Fibroblast of lung (primary cell): ENCODE data around the gene RASSF3. TPM values are rescaled to one million over a fixed set of nuclear protein-coding genes. Genes with fewer than 3 reads are reported as not detected.
A peak's percentile ranks its signal among the peaks of the same experiment; 100 is the strongest.

Experiments used
- DNase-seq, 2 donors: peaks; one replicate each; pipeline versions ENCODE4 v3.0.0 to v3.0.0-alpha.2; 2010; ENCODE audit warnings: low read depth in 2 of 2
- H2AFZ ChIP-seq: 2 replicates; pipeline ENCODE4 v1.5.1; 2012; ENCODE audit warnings: low read length, control low read depth, inconsistent platforms
- H3K27ac ChIP-seq: 2 replicates; pipeline ENCODE4 v1.5.1; 2011; ENCODE audit warnings: low read length, control low read depth; ENCODE audit not compliant: insufficient read depth
- H3K27me3 ChIP-seq: 2 replicates; pipeline ENCODE4 v1.5.1; 2011; ENCODE audit warnings: mild to moderate bottlenecking, low read length; ENCODE audit not compliant: control insufficient read depth, insufficient read depth
- H3K36me3 ChIP-seq: 2 replicates; pipeline ENCODE4 v1.5.1; 2011; ENCODE audit warnings: low read length; ENCODE audit not compliant: control insufficient read depth, insufficient read depth
- H3K4me1 ChIP-seq: 2 replicates; pipeline ENCODE4 v1.5.1; 2011; ENCODE audit warnings: low read length; ENCODE audit not compliant: control insufficient read depth, insufficient read depth; ENCODE audit errors: extremely low read depth
- H3K4me2 ChIP-seq: 2 replicates; pipeline ENCODE4 v1.5.1; 2011; ENCODE audit warnings: low read length, control low read depth; ENCODE audit not compliant: insufficient read depth; ENCODE audit errors: extremely low read depth
- H3K4me3 ChIP-seq, 4 experiments: fragments of 200-600 bp in 1 of 4; sonication (generic) in 1 of 4; replicated peaks in 1 of 4; 2 replicates each; pipeline ENCODE4 v1.5.1; 2011 to 2016; ENCODE audit warnings: low read length in 4 of 4, low read depth in 3 of 4, mild to moderate bottlenecking in 3 of 4, control low read depth in 2 of 4, inconsistent platforms in 1 of 4, mixed read lengths in 1 of 4; ENCODE audit not compliant: insufficient read depth in 1 of 4; ENCODE audit errors: control extremely low read depth in 1 of 4
- H3K79me2 ChIP-seq: 2 replicates; pipeline ENCODE4 v1.5.1; 2012; ENCODE audit warnings: mild to moderate bottlenecking, low read length, inconsistent platforms; ENCODE audit not compliant: control insufficient read depth, insufficient read depth
- H3K9ac ChIP-seq: 2 replicates; pipeline ENCODE4 v1.5.1; 2011; ENCODE audit warnings: mild to moderate bottlenecking, low read length, control low read depth; ENCODE audit not compliant: insufficient read depth
- H3K9me3 ChIP-seq: 2 replicates; pipeline ENCODE4 v1.5.1; 2012; ENCODE audit warnings: low read depth, low read length; ENCODE audit not compliant: control insufficient read depth, insufficient read depth
- H4K20me1 ChIP-seq: 2 replicates; pipeline ENCODE4 v1.5.1; 2011; ENCODE audit warnings: low read length; ENCODE audit not compliant: control insufficient read depth, insufficient read depth; ENCODE audit errors: extremely low read depth
- EZH2 ChIP-seq: IDR thresholded peaks from 2 replicates; pipeline ENCODE4 v1.5.1; 2012; ENCODE audit warnings: low read length, control low read depth, mild to moderate bottlenecking; ENCODE audit errors: missing control alignments
- polyA plus RNA-seq, 2 donors: library from polyadenylated mRNA; depleted of rRNA in 1 of 2; stranded (reverse) in 1 of 2; unstranded in 1 of 2; fragments of >200 nt; gene quantifications; 2 replicates each; pipeline ENCODE4 v1.2.1, GENCODE V29; 2011 to 2012; ENCODE audit warnings: missing spikeins in 1 of 2
- total RNA-seq: library from RNA; depleted of rRNA; stranded (reverse); fragments of >200 nt; gene quantifications from 2 replicates; pipeline ENCODE4 v1.2.1, GENCODE V29; 2014
- TF ChIP-seq, protein P1 (sequence below), 2 donors: IDR thresholded peaks in 1 of 2; conservative IDR thresholded peaks in 1 of 2; 1 replicate in 1 of 2; 2 replicates in 1 of 2; pipeline ENCODE4 v1.5.1; 2011 to 2012; ENCODE audit warnings: low read length in 2 of 2, control low read depth in 1 of 2, inconsistent platforms in 1 of 2, low read depth in 1 of 2, mild to moderate bottlenecking in 1 of 2

Gene RASSF3
- total and polyA plus RNA-seq, 2 donors (not counting 1 experiment from before 2014, with no cell fraction given) = 37.7 to 45.9 TPM

DNA sequence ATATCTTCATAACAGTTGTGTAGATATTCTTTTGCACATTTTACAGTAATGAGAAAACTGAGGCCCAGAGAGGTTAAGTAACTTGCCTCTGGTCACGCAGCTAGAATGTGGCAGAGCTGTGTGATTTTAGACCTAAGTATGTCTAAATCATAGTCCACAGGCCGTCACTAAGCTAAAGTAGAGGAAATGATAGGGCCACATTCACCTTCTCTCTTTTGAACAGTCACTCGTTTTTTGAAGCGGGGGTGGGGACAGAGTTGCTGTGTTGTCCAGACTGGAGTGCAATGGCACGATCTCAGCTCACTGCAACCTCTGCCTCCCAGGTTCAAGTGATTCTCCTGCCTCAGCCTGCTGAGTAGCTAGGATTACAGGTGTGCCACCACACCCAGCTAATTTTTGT is 68.5 kb downstream of the RASSF3 start:
- no peak for TF ChIP-seq EZH2
- TF ChIP-seq, protein P1, sequence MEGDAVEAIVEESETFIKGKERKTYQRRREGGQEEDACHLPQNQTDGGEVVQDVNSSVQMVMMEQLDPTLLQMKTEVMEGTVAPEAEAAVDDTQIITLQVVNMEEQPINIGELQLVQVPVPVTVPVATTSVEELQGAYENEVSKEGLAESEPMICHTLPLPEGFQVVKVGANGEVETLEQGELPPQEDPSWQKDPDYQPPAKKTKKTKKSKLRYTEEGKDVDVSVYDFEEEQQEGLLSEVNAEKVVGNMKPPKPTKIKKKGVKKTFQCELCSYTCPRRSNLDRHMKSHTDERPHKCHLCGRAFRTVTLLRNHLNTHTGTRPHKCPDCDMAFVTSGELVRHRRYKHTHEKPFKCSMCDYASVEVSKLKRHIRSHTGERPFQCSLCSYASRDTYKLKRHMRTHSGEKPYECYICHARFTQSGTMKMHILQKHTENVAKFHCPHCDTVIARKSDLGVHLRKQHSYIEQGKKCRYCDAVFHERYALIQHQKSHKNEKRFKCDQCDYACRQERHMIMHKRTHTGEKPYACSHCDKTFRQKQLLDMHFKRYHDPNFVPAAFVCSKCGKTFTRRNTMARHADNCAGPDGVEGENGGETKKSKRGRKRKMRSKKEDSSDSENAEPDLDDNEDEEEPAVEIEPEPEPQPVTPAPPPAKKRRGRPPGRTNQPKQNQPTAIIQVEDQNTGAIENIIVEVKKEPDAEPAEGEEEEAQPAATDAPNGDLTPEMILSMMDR (conservative IDR thresholded peaks at IDR 0.05 in 1 of 2, IDR thresholded peaks at IDR 0.05 in 1 of 2; ENCODE audit: low read depth in 1 of 2, low read length in 2 of 2) = no peak
- Histone ChIP-seq H2AFZ (no peak overlapping the region), H3K4me3 (no peak overlapping the region), H3K27me3 (no peaks in the 10 kb centered on the region), H3K79me2 (peaks cover 25% of the 10 kb centered on the region), H3K4me1 (peaks cover 7% of the 10 kb centered on the region), H3K9me3 (no peaks in the 10 kb centered on the region), H3K9ac (no peak overlapping the region), H3K27ac (no peak overlapping the region), H3K36me3 (no peaks in the 10 kb centered on the region), H4K20me1 (no peaks in the 10 kb centered on the region), H3K4me2 (no peak overlapping the region)
- DNase-seq = no peak

GRCh38 chr12:64679487-64680001 is 69.2 kb downstream of the RASSF3 start:
- Histone ChIP-seq H4K20me1 (no peaks in the 10 kb centered on the region), H3K27me3 (no peaks in the 10 kb centered on the region), H3K9me3 (no peaks in the 10 kb centered on the region), H3K4me1 (peaks cover 7% of the 10 kb centered on the region), H3K36me3 (no peaks in the 10 kb centered on the region), H3K9ac (no peak overlapping the region), H3K27ac (no peak overlapping the region), H2AFZ (no peak overlapping the region), H3K79me2 (peaks cover 18% of the 10 kb centered on the region), H3K4me2 (no peak overlapping the region), H3K4me3 (no peak overlapping the region)
- peak; percentile 82 to 84 for DNase-seq
- TF ChIP-seq, protein P1 (conservative IDR thresholded peaks at IDR 0.05 in 1 of 2, IDR thresholded peaks at IDR 0.05 in 1 of 2; ENCODE audit: low read depth in 1 of 2, low read length in 2 of 2) = no peak
- no peak for TF ChIP-seq EZH2

- Histone ChIP-seq H3K4me2 (no peak overlapping the region), H3K27me3 (no peaks in the 10 kb centered on the region), H3K4me1 (peaks cover 7% of the 10 kb centered on the region), H3K4me3 (no peak overlapping the region), H3K36me3 (no peaks in the 10 kb centered on the region), H3K9ac (no peak overlapping the region), H2AFZ (no peak overlapping the region), H3K79me2 (peaks cover 17% of the 10 kb centered on the region), H3K9me3 (no peaks in the 10 kb centered on the region), H3K27ac (no peak overlapping the region), H4K20me1 (no peaks in the 10 kb centered on the region)
- TF ChIP-seq, protein P1 (conservative IDR thresholded peaks at IDR 0.05 in 1 of 2, IDR thresholded peaks at IDR 0.05 in 1 of 2; ENCODE audit: low read depth in 1 of 2, low read length in 2 of 2) = no peak
- no peak for TF ChIP-seq EZH2
- DNase-seq = no peak
These were observed 69.9 kb downstream of the RASSF3 start for GRCh38 chr12:64680235-64680634.
